ENCODE measurements around the gene ARFRP1. TPM values are rescaled to one million over a fixed set of nuclear protein-coding genes. Genes with fewer than 3 reads are reported as not detected.
"Not testable (repeated sequence)": the region's sequence is repeated elsewhere in the genome, so short reads cannot be mapped to it uniquely, and the experiment has no call there.

The ARFRP1 gene
- total RNA-seq, 1 donor from 2014 or later = 59.2 TPM

- DNase-seq (ENCODE audit: low read depth) = no peak
Measured at GRCh38 chr20:63657260-63657936, 50.4 kb downstream of the ARFRP1 start.

- DNase-seq (ENCODE audit: low read depth) = no peak
Measured at GRCh38 chr20:63656451-63656850, 51.3 kb downstream of the ARFRP1 start.

- DNase-seq (ENCODE audit: low read depth) = no peak
Measured at GRCh38 chr20:63655249-63655648, 52.5 kb downstream of the ARFRP1 start.

GRCh38 chr20:63653974-63654668, 53.7 kb downstream of the ARFRP1 start:
- DNase-seq (ENCODE audit: low read depth) = no peak

GRCh38 chr20:63653041-63653973, 54.5 kb downstream of the ARFRP1 start, which contains the start of gene STMN3:
Gene STMN3 (minus strand): TSS chr20:63653424. CDS start chr20:63653345, 79 bp downstream.
- peak; percentile 72 for DNase-seq (ENCODE audit: low read depth)

GRCh38 chr20:63652192-63652980, 55.4 kb downstream of the ARFRP1 start:
- no peak for DNase-seq (ENCODE audit: low read depth)

GRCh38 chr20:63651942-63652191, 55.9 kb downstream of the ARFRP1 start:
- DNase-seq (ENCODE audit: low read depth) = no peak

- not testable (repeated sequence) for DNase-seq (ENCODE audit: low read depth)
Measured at GRCh38 chr20:63650486-63650885, 57.3 kb downstream of the ARFRP1 start.

GRCh38 chr20:63648895-63649589, 58.7 kb downstream of the ARFRP1 start:
- no peak for DNase-seq (ENCODE audit: low read depth)

Other genes starting within 250 kb of the ARFRP1 start
- not detected in 2 replicates for gene KCNQ2, start 235.3 kb downstream of the ARFRP1 start, total RNA-seq
- 4.5 and 29.3 TPM in 2 replicates for gene EEF1A2, start 208.9 kb downstream of the ARFRP1 start, total RNA-seq
- 7.3 and 49.8 TPM in 2 replicates for gene PPDPF, start 187.2 kb downstream of the ARFRP1 start, total RNA-seq
- gene PTK6, start 170.6 kb downstream of the ARFRP1 start, total RNA-seq = 0.05 and 0.17 TPM in 2 replicates
- not detected in 2 replicates for gene SRMS, start 160.2 kb downstream of the ARFRP1 start, total RNA-seq
- gene FNDC11, start 153.8 kb downstream of the ARFRP1 start, total RNA-seq = 0.69 and 0.85 TPM in 2 replicates
- 55.4 and 67.4 TPM in 2 replicates for gene HELZ2, start 133.7 kb downstream of the ARFRP1 start, total RNA-seq
- gene GMEB2, start 80.9 kb downstream of the ARFRP1 start, total RNA-seq = 12.9 and 17.2 TPM in 2 replicates
- gene STMN3, start 54.6 kb downstream of the ARFRP1 start, total RNA-seq = 17.9 and 30.9 TPM in 2 replicates
- 5.6 and 8.0 TPM in 2 replicates for gene RTEL1, start 49.7 kb downstream of the ARFRP1 start, total RNA-seq
- 10.8 and 191 TPM in 2 replicates for gene TNFRSF6B, start 11.3 kb downstream of the ARFRP1 start, total RNA-seq
- 25.7 and 30.6 TPM in 2 replicates for gene ZGPAT, start 63 bp upstream of the ARFRP1 start, total RNA-seq
- 3.5 and 4.3 TPM in 2 replicates for gene LIME1, start 28.7 kb upstream of the ARFRP1 start, total RNA-seq
- gene SLC2A4RG, start 31.8 kb upstream of the ARFRP1 start, total RNA-seq = 14.9 and 31.5 TPM in 2 replicates
- gene ZBTB46, start 123.3 kb upstream of the ARFRP1 start, total RNA-seq = 3.5 and 5.4 TPM in 2 replicates
- not detected in 2 replicates for gene ABHD16B, start 153.5 kb upstream of the ARFRP1 start, total RNA-seq
- gene TPD52L2, start 157.3 kb upstream of the ARFRP1 start, total RNA-seq = 154 and 158 TPM in 2 replicates
- 82.6 and 91.0 TPM in 2 replicates for gene DNAJC5, start 187.2 kb upstream of the ARFRP1 start, total RNA-seq
- gene UCKL1, start 248.4 kb upstream of the ARFRP1 start, total RNA-seq = 20.3 and 27.8 TPM in 2 replicates